Prostate gland (tissue), 2 donors: ENCODE measurements around the gene SLC13A3. TPM values are rescaled to one million over a fixed set of nuclear protein-coding genes. Genes with fewer than 3 reads are reported as not detected.
A peak's percentile ranks its signal among the peaks of the same experiment; 100 is the strongest.

Experiments
- DNase-seq: peaks from one replicate; pipeline ENCODE4 v3.0.0-alpha.2; 2019; ENCODE audit warnings: low spot score
- H3K27ac ChIP-seq, 2 donors: fragments of 200-600 bp; sonication (generic); 2 replicates each; pipeline ENCODE4 v1.5.1; 2017 to 2019
- H3K27me3 ChIP-seq: fragments of 200-600 bp; sonication (generic); replicated peaks from 2 replicates; pipeline ENCODE4 v1.5.1; 2019; ENCODE audit not compliant: insufficient read depth
- H3K36me3 ChIP-seq, 2 donors: fragments of 200-600 bp; sonication (generic); 1 replicate in 1 of 2; 2 replicates in 1 of 2; pipeline versions ENCODE4 v1.5.1 to v1.8.1; 2017 to 2019
- H3K4me1 ChIP-seq: fragments of 200-600 bp; sonication (generic); replicated peaks from 2 replicates; pipeline ENCODE4 v1.5.1; 2019
- H3K4me3 ChIP-seq, 2 donors: fragments of 200-600 bp; sonication (generic); 2 replicates each; pipeline ENCODE4 v1.5.1; 2017 to 2019
- H3K9me3 ChIP-seq: fragments of 200-600 bp; sonication (generic); 2 replicates; pipeline ENCODE4 v1.5.1; 2017
- POLR2A ChIP-seq: fragments of 450-650 bp; IDR thresholded peaks from one replicate; pipeline ENCODE4 v1.6.1; 2016; ENCODE audit warnings: antibody characterized with exemption, mild to moderate bottlenecking
- POLR2AphosphoS5 ChIP-seq: sonication (generic); formaldehyde crosslinking; IDR thresholded peaks from one replicate; pipeline ENCODE4 v1.6.1; 2017; ENCODE audit warnings: antibody characterized with exemption
- WGBS: methylation state at CpG from one replicate; pipeline ENCODE4 v1.1.5; 2018; 5-methylcytosine and 5-hydroxymethylcytosine counted together
- intact Hi-C: fragments of 100-400 bp; cut with DNase I; formaldehyde crosslinking; loops from one replicate; pipeline ENCODE4 v1.14.2; 2022
- total RNA-seq, 2 donors: library from RNA; depleted of rRNA; stranded (reverse); fragments of >200 nt; gene quantifications; one replicate each; pipeline ENCODE4 v1.1.0, GENCODE V29; 2016
- TF ChIP-seq, protein P1 (sequence below), 4 experiments: fragments of 200-600 bp in 2 of 4; fragments of 450-650 bp in 2 of 4; sonication (generic) in 2 of 4; IDR thresholded peaks; 1 replicate in 3 of 4; 2 replicates in 1 of 4; pipeline ENCODE4 v1.5.1; 2016 to 2019; ENCODE audit warnings: antibody characterized with exemption in 4 of 4, mild to moderate bottlenecking in 2 of 4, moderate library complexity in 2 of 4

SLC13A3 gene
- total RNA-seq, 2 donors from 2014 or later: 10.5 to 16.9 TPM

DNA sequence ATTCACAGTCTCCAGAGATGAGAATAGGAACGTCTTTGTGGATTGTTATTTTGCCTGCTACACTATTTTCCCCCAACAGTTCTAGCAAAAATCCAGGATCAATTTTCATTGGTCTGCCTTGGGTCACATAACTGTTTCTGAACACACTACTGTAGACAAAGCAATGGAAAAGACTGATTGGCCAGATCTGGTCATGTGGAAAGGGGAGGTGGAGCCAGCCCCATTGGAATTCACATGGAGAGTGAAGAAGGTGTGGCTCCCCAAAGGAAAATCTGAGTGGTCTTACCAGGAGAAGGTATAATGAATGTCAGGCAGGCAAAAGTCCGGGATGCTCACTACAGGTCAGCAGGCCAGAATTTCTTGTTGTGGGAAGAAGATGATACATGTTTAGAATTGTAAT lies 47.5 kb upstream of the SLC13A3 start:
- H3K4me3 ChIP-seq: no peak overlapping the region
- no peaks in the 10 kb centered on the region for H3K36me3 ChIP-seq
- no peak overlapping the region for H3K27ac ChIP-seq
- intact Hi-C loops: no loop called here
- no peaks in the 10 kb centered on the region for H3K4me1 ChIP-seq
- DNase-seq: no peak
- no peaks in the 10 kb centered on the region for H3K27me3 ChIP-seq
- H3K9me3 ChIP-seq: no peaks in the 10 kb centered on the region
- 79% methylated on average over 2 of the region's 2 CpGs for WGBS
- no peak for TF ChIP-seq POLR2AphosphoS5
- no peak for TF ChIP-seq POLR2A
- TF ChIP-seq, protein P1, sequence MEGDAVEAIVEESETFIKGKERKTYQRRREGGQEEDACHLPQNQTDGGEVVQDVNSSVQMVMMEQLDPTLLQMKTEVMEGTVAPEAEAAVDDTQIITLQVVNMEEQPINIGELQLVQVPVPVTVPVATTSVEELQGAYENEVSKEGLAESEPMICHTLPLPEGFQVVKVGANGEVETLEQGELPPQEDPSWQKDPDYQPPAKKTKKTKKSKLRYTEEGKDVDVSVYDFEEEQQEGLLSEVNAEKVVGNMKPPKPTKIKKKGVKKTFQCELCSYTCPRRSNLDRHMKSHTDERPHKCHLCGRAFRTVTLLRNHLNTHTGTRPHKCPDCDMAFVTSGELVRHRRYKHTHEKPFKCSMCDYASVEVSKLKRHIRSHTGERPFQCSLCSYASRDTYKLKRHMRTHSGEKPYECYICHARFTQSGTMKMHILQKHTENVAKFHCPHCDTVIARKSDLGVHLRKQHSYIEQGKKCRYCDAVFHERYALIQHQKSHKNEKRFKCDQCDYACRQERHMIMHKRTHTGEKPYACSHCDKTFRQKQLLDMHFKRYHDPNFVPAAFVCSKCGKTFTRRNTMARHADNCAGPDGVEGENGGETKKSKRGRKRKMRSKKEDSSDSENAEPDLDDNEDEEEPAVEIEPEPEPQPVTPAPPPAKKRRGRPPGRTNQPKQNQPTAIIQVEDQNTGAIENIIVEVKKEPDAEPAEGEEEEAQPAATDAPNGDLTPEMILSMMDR (IDR thresholded peaks at IDR 0.05): no peak

DNA sequence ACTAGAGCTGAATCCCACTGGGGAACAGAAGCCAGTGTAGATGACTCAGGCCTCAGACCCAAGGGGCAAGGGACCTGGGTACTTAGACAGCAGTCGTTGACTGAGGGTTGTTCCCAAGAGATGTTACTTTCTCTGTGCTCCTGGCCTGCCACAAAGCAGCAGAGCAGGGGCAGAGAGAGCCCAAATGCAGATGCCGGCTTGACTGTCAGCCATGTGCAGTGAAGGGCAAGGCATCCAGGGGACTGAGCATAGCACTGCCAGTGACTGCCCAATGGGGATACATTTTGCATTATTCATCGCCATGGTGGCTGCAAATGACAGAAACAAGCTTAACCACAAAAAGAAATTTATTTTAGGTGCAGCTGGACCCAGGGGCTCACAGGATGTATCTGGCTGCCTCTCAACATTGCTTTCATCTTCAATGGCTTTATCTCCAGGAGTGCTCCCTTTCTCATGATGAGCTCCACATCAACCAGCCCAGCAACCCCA lies 45.6 kb upstream of the SLC13A3 start:
- intact Hi-C loops: no loop called here
- TF ChIP-seq POLR2A (no peak), POLR2AphosphoS5 (no peak)
- TF ChIP-seq, protein P1 (IDR thresholded peaks at IDR 0.05): no peak
- Histone ChIP-seq H3K9me3 (no peaks in the 10 kb centered on the region), H3K36me3 (no peaks in the 10 kb centered on the region), H3K4me1 (no peaks in the 10 kb centered on the region), H3K4me3 (no peak overlapping the region), H3K27ac (no peak overlapping the region), H3K27me3 (no peaks in the 10 kb centered on the region)
- DNase-seq: no peak
- 81% methylated on average over 3 of the region's 3 CpGs for WGBS

DNA sequence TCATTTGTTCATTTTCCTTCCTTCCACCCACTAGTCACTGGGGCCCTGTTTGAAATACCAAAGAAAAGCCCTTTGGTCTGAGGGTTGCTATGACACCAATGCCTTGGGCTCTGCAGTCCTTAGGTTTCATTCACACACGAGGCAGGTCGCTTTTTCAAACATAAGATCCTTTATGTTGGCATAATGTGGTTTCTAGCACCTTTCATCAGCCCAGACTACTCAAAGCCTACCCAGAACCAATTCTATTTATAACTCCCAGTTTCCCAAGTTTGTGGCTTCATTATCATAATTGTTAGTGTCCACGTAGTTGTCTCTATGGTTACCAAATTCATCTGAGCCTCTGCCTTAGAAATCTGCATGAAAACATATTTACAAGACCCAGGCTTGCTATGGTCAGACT lies 44.6 kb upstream of the SLC13A3 start:
- H3K36me3 ChIP-seq: no peaks in the 10 kb centered on the region
- 30% methylated on average over 3 of the region's 3 CpGs for WGBS
- H3K9me3 ChIP-seq: no peaks in the 10 kb centered on the region
- TF ChIP-seq, protein P1 (IDR thresholded peaks at IDR 0.05): no peak
- TF ChIP-seq POLR2AphosphoS5: peak; percentile 22
- no peaks in the 10 kb centered on the region for H3K27me3 ChIP-seq
- intact Hi-C loops: no loop called here
- no peak for DNase-seq
- peak overlapping the region in 1 of 2 donors; percentile 21 for H3K27ac ChIP-seq
- no peaks in the 10 kb centered on the region for H3K4me1 ChIP-seq
- H3K4me3 ChIP-seq: no peak overlapping the region

DNA sequence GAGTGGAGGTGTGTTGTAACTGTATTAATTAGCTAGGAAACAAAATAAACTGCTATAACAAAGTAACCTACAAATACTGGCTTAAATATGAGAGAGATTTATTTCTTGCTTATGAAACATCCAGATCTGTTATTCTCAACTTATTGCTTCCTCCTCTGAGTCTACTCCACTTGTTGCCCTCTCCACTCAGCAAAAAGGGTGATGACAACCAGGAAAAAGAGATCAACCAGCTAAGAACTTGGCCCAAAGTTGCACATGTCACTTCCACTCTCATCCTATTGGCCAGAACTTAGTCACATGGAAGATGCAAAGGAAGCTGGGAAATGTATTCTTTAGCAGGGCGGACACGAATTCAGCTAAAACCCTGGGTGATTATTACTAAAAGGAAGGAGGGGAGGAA lies 43.2 kb upstream of the SLC13A3 start:
- Histone ChIP-seq H3K4me3 (no peak overlapping the region), H3K27ac (no peak overlapping the region), H3K4me1 (no peaks in the 10 kb centered on the region), H3K9me3 (no peaks in the 10 kb centered on the region), H3K27me3 (no peaks in the 10 kb centered on the region), H3K36me3 (no peaks in the 10 kb centered on the region)
- no peak for DNase-seq
- 62% methylated on average over 2 of the region's 2 CpGs for WGBS
- TF ChIP-seq POLR2A (no peak), POLR2AphosphoS5 (no peak)
- TF ChIP-seq, protein P1 (IDR thresholded peaks at IDR 0.05): no peak
- intact Hi-C loops: no loop called here

DNA sequence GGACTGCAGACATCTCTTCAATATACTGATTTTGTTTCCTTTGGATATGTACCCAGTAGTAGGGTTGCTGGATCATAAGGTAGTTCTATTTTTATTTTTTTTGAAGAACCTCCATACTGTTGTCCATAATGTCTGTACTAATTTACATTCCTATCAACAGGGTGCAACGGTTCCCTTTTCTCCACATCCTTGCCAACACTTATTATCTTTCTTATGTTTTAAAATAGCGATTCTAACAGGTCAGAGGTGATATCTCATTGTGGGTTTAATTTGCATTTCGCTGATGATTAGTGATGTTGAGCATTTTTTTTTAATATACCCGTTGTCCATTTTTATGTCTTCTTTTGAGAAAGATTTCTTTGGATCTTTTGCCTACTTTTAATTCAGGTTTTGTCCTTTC lies 39.9 kb upstream of the SLC13A3 start:
- no peaks in the 10 kb centered on the region for H3K27me3 ChIP-seq
- H3K9me3 ChIP-seq: no peaks in the 10 kb centered on the region
- intact Hi-C loops: no loop called here
- H3K36me3 ChIP-seq: no peaks in the 10 kb centered on the region
- DNase-seq: no peak
- WGBS: 87% methylated on average over 4 of the region's 4 CpGs
- TF ChIP-seq, protein P1 (IDR thresholded peaks at IDR 0.05): no peak
- TF ChIP-seq POLR2A: no peak
- TF ChIP-seq POLR2AphosphoS5: no peak
- H3K4me3 ChIP-seq: no peak overlapping the region
- no peaks in the 10 kb centered on the region for H3K4me1 ChIP-seq
- H3K27ac ChIP-seq: no peak overlapping the region
